A673 (cell line): ENCODE data around the gene BAG2. TPM values are rescaled to one million over a fixed set of nuclear protein-coding genes. Genes with fewer than 3 reads are reported as not detected.

Experiments
- Bru-seq: library from RNA; stranded (reverse); fragments of 400-500 nt; gene quantifications from one replicate; lab custom pipeline; 2021; lab: Mats Ljungman, UMichigan
- BruChase-seq, 2 experiments: library from RNA; stranded (reverse); fragments of 400-500 nt; gene quantifications; one replicate each; lab custom pipeline; 2021; lab: Mats Ljungman, UMichigan
- BruUV-seq: library from RNA; stranded (reverse); fragments of 400-500 nt; replicated peaks from 2 replicates; lab custom pipeline; 2021; lab: Mats Ljungman, UMichigan
- CTCF ChIA-PET: fragments of 300-600 bp; sonication (Branson Sonifier 250); formaldehyde crosslinking; loops from one replicate; lab custom pipeline; 2022; ENCODE audit warnings: antibody characterized with exemption; lab: Charles Lee
- POLR2A ChIA-PET: fragments of 300-600 bp; sonication (Branson Sonifier 250); formaldehyde crosslinking; loops from one replicate; lab custom pipeline; 2022; ENCODE audit warnings: antibody characterized with exemption; ENCODE audit not compliant: low non-redundant PET; lab: Charles Lee
- DNase-seq: peaks from one replicate; pipeline ENCODE4 v3.0.0-alpha.2; 2015; ENCODE audit warnings: low spot score
- H3K27ac ChIP-seq: fragments of 200-600 bp; sonication (generic); 2 replicates; pipeline ENCODE4 v1.5.1; 2016; ENCODE audit warnings: mixed run types, low read depth, mild to moderate bottlenecking, mixed read lengths, antibody characterized with exemption, low read length; ENCODE audit not compliant: poor library complexity, severe bottlenecking
- H3K27me3 ChIP-seq: fragments of 200-600 bp; sonication (generic); replicated peaks from 2 replicates; pipeline ENCODE4 v1.6.1; 2017; ENCODE audit warnings: mixed run types, low read depth, mild to moderate bottlenecking, mixed read lengths, antibody characterized with exemption, low read length; ENCODE audit not compliant: insufficient read depth, poor library complexity
- H3K36me3 ChIP-seq: fragments of 200-600 bp; sonication (generic); 2 replicates; pipeline ENCODE4 v1.6.1; 2016; ENCODE audit warnings: mixed run types, mild to moderate bottlenecking, mixed read lengths, antibody characterized with exemption, low read length; ENCODE audit not compliant: insufficient read depth, poor library complexity, severe bottlenecking
- H3K4me1 ChIP-seq: fragments of 200-600 bp; sonication (generic); 2 replicates; pipeline ENCODE4 v1.6.1; 2017; ENCODE audit warnings: mixed run types, mild to moderate bottlenecking, mixed read lengths, antibody characterized with exemption, low read length; ENCODE audit not compliant: insufficient read depth, poor library complexity, severe bottlenecking
- H3K4me3 ChIP-seq: fragments of 200-600 bp; sonication (generic); 2 replicates; pipeline ENCODE4 v1.5.1; 2016; ENCODE audit warnings: low read depth, mixed run types, mild to moderate bottlenecking, mixed read lengths, low read length; ENCODE audit not compliant: poor library complexity, severe bottlenecking
- H3K9me3 ChIP-seq: fragments of 200-600 bp; sonication (generic); 2 replicates; pipeline ENCODE4 v1.6.1; 2016; ENCODE audit warnings: mixed run types, low read depth, mild to moderate bottlenecking, mixed read lengths, antibody characterized with exemption, low read length; ENCODE audit not compliant: poor library complexity, severe bottlenecking
- EZH2 ChIP-seq: fragments of 200-600 bp; sonication (generic); IDR thresholded peaks from 2 replicates; pipeline ENCODE4 v1.6.1; 2017; ENCODE audit warnings: borderline replicate concordance, low read depth, mild to moderate bottlenecking, mixed read lengths, antibody characterized with exemption, low read length; ENCODE audit not compliant: poor library complexity, severe bottlenecking
- intact Hi-C: fragments of 100-400 bp; cut with micrococcal nuclease; formaldehyde crosslinking; loops from one replicate; pipeline ENCODE4 v1.10.0; 2022; ENCODE audit not compliant: unreplicated experiment
- long read RNA-seq: library from polyadenylated mRNA; stranded (forward); transcript quantifications from one replicate; pipeline ENCODE4 v2.0.0, GENCODE V29; 2022
- total RNA-seq: library from RNA; stranded (reverse); gene quantifications from 2 replicates; pipeline ENCODE4 v1.2.3, GENCODE V29; 2021
- TF ChIP-seq, protein P1 (sequence below): fragments of 300-800, 200-600 bp; sonication (generic); conservative IDR thresholded peaks from 2 replicates; pipeline ENCODE4 v1.5.1; 2017; ENCODE audit warnings: low read depth, mild to moderate bottlenecking, antibody characterized with exemption, low read length, moderate library complexity, mixed read lengths

BAG2 gene
- total RNA-seq = 21.4 and 27.0 TPM in 2 replicates
- percentile 97 among the genes with signal in this experiment for Bru-seq, nascent RNA
- BruChase-seq, experiment 1, labeled RNA remaining after a 2-hour chase = percentile 97 among the genes with signal in this experiment
- BruChase-seq, experiment 2, labeled RNA remaining after a 6-hour chase = percentile 92 among the genes with signal in this experiment
- long read RNA-seq, full-length matches to known transcripts = 157 of 211 reads
- long read RNA-seq, partial matches to known transcripts = 1 of 211 reads
- long read RNA-seq, other reads (novel, unspliced or antisense) = 53 of 211 reads

DNA sequence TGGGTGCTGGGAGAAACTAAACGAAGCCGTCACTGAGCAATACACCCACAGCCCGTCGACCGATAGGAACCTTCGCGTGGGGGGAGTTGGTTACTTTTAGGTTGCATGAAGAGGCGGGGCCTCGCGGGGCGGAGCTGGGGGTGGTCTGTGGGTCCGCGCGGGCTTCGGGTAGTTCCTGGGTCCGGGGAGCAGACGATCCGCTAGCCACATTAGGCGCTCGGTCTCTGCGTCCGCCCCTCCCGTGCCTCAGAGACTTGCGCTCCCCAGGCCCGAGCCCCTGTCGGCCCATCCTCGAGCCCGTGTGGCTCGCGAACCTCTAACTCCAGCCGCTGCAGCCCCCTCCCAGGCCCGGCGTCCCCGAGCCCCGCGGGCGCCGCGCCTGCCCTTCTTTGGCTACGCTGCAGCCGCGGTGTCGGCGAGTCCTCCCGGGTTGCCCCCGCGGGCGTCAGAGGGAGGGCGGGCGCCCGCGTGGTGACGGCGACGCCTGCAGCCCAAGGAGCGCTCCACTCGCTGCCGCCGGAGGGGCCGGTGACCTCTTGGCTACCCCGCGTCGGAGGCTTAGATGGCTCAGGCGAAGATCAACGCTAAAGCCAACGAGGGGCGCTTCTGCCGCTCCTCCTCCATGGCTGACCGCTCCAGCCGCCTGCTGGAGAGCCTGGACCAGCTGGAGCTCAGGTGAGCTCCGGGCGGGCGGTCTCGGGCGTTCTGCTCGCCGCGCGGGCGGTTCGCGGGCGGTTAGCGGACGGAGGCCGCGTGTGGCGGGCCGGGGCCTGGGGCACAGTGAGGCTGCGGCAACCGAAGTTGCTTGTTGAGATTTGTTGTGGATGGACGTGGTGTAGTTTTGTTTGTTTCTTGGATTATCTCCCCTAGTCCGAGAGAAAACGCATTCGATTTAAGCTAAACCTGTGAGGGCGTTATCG lies at the start of gene BAG2:
Gene BAG2, plus strand, starts transcription at position 191 of the 920 bp plus-strand sequence. Its CDS starts 372 bp downstream, at position 563.
- Histone ChIP-seq H3K9me3 (no peaks in the 10 kb centered on the region), H3K4me3 (peak within 1 kb of the TSS; percentile 83), H3K27ac (peak within 1 kb of the TSS; percentile 93), H3K36me3 (peaks cover under 1% of the 10 kb centered on the region), H3K4me1 (peaks cover 16% of the 10 kb centered on the region), H3K27me3 (no peaks in the 10 kb centered on the region)
- TF ChIP-seq, protein P1, sequence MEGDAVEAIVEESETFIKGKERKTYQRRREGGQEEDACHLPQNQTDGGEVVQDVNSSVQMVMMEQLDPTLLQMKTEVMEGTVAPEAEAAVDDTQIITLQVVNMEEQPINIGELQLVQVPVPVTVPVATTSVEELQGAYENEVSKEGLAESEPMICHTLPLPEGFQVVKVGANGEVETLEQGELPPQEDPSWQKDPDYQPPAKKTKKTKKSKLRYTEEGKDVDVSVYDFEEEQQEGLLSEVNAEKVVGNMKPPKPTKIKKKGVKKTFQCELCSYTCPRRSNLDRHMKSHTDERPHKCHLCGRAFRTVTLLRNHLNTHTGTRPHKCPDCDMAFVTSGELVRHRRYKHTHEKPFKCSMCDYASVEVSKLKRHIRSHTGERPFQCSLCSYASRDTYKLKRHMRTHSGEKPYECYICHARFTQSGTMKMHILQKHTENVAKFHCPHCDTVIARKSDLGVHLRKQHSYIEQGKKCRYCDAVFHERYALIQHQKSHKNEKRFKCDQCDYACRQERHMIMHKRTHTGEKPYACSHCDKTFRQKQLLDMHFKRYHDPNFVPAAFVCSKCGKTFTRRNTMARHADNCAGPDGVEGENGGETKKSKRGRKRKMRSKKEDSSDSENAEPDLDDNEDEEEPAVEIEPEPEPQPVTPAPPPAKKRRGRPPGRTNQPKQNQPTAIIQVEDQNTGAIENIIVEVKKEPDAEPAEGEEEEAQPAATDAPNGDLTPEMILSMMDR = no peak
- TF ChIP-seq EZH2 = no peak
- peak; percentile 96 for DNase-seq
- CTCF ChIA-PET = no interaction called here
- intact Hi-C loops = loop anchor here (5.0 to 10.0 kb wide), 2 partner anchors 145 to 268 kb away; partner anchors contain the start of gene PRIM2
- POLR2A ChIA-PET = interaction anchor here (0.6 to 1.2 kb wide), 2 partner anchors 111 to 232 kb away, joined by 3 read pairs; no protein-coding TSS in a partner anchor
- BruUV-seq = no TSS peak

- no TSS peak for BruUV-seq
- no peak for DNase-seq
- Histone ChIP-seq H3K27ac (no peak overlapping the region), H3K4me1 (no peaks in the 10 kb centered on the region), H3K27me3 (no peaks in the 10 kb centered on the region), H3K9me3 (peaks cover 6% of the 10 kb centered on the region), H3K4me3 (no peak overlapping the region), H3K36me3 (no peaks in the 10 kb centered on the region)
- intact Hi-C loops = no loop called here
- TF ChIP-seq, protein P1 = no peak
- no peak for TF ChIP-seq EZH2
- ChIA-PET CTCF (no interaction called here), POLR2A (no interaction called here)
These were observed 49.0 kb upstream of the BAG2 start for GRCh38 chr6:57123111-57123510.

DNA sequence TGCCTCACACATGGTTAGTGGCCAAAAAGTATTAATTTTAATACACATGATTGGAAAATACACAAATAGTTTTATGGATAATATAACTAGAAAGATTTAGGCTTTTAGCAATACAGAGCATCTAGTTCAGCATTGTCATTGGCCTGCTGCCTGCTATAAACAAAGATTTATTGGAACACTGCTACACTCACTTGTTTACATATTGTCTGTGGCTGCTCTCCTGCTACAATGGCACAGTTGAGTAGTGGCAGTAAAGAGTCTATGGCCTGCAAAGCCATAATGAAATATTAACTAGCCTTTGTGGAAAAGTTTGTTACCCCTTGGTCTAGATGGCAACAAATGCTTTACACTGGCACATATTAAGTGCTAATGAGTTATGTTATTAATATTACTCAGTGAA lies 44.4 kb upstream of the BAG2 start:
- no peak overlapping the region for H3K27ac ChIP-seq
- no peak overlapping the region for H3K4me3 ChIP-seq
- no peaks in the 10 kb centered on the region for H3K9me3 ChIP-seq
- intact Hi-C loops = no loop called here
- H3K36me3 ChIP-seq = no peaks in the 10 kb centered on the region
- CTCF ChIA-PET = no interaction called here
- TF ChIP-seq EZH2 = no peak
- H3K4me1 ChIP-seq = peaks cover 10% of the 10 kb centered on the region
- POLR2A ChIA-PET = no interaction called here
- H3K27me3 ChIP-seq = no peaks in the 10 kb centered on the region
- BruUV-seq = no TSS peak
- no peak for DNase-seq
